ENCODE data around the gene ARHGAP44. TPM values are rescaled to one million over a fixed set of nuclear protein-coding genes. Genes with fewer than 3 reads are reported as not detected.

The ARHGAP44 gene
- total RNA-seq, 4 donors from 2014 or later: 11.2 to 19.7 (median 14.9) TPM

DNA sequence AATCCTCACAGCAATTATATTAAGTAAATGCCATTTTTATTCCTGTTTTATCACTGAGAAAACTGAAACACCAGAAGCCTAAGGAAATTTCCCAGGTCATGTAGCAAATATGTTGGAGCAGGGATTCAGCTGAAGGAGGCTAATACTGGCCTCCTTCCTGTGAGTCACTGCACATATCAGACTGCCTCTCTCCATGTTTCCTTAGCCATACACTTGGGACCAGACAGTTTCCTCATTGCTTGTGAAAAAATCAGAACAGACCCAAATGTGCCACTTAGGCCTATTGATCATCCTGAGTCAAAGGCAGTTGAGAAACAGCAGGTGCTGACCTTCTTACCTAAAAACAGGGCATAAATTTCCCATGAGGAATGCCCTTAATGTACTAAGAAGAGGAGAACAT, 247.5 kb downstream of the ARHGAP44 start:
- DNase-seq: no peak
- Histone ChIP-seq H3K4me1 (no peaks in the 10 kb centered on the region), H3K27ac (no peak overlapping the region), H3K27me3 (no peaks in the 10 kb centered on the region), H3K36me3 (no peaks in the 10 kb centered on the region), H3K9me3 (peaks cover 0 to 2% (median 0%) of the 10 kb centered on the region in 4 donors), H3K4me3 (no peak overlapping the region)
- no peak for TF ChIP-seq POLR2A (IDR thresholded peaks at IDR 0.05)
- TF ChIP-seq, protein P1, sequence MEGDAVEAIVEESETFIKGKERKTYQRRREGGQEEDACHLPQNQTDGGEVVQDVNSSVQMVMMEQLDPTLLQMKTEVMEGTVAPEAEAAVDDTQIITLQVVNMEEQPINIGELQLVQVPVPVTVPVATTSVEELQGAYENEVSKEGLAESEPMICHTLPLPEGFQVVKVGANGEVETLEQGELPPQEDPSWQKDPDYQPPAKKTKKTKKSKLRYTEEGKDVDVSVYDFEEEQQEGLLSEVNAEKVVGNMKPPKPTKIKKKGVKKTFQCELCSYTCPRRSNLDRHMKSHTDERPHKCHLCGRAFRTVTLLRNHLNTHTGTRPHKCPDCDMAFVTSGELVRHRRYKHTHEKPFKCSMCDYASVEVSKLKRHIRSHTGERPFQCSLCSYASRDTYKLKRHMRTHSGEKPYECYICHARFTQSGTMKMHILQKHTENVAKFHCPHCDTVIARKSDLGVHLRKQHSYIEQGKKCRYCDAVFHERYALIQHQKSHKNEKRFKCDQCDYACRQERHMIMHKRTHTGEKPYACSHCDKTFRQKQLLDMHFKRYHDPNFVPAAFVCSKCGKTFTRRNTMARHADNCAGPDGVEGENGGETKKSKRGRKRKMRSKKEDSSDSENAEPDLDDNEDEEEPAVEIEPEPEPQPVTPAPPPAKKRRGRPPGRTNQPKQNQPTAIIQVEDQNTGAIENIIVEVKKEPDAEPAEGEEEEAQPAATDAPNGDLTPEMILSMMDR (IDR thresholded peaks at IDR 0.05): no peak

DNA sequence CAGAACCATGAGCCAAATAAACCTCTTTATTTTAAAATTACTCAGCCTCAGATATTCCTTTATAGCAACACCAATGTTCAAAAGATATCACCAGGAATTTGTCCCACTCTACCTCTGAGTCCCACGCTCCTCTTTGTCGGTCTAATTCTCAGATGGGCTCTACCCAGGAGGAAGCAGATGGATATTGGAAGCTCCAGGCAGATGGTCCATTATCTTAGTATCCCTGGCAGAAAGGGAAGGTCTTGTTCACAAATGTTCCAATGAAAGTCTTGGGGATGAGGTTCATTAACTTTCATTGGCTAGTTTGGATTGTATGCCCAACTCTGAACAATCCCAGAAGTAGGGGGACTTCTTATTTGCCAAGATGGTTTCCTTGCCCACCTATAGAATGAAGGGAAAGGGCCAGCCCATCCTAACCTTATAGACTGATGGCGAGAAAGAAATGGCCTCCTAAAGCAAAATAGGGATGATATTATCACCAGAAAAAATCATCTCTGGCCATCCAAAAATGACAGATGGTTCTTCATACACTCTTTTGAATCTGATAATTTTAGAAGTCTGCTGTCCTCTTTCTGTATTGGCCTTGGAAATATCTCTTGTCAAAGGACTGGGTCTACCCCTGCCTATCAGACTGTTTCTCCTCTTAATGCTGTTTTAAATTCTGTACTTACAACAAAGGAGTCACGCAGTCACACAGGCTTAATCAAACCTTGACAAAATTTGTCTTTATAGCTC, 249.8 kb downstream of the ARHGAP44 start:
- no peak for DNase-seq

More for the DNA sequence above, 249.8 kb downstream of the ARHGAP44 start:
- H3K4me1 ChIP-seq: no peaks in the 10 kb centered on the region
- no peaks in the 10 kb centered on the region for H3K27me3 ChIP-seq
- no peak overlapping the region for H3K27ac ChIP-seq
- no peak overlapping the region for H3K4me3 ChIP-seq
- H3K9me3 ChIP-seq: peaks cover 0 to 2% (median 0%) of the 10 kb centered on the region in 4 donors
- no peaks in the 10 kb centered on the region for H3K36me3 ChIP-seq
- TF ChIP-seq POLR2A (IDR thresholded peaks at IDR 0.05): no peak
- TF ChIP-seq, protein P1 (IDR thresholded peaks at IDR 0.05): no peak

Small RNA genes lying within 50 kb of the gene (small RNA-seq; reads per million reads assigned to genes)
- gene MIR1269B: 0 reads per million in 2 donors

Other genes with a start within 250 kb of the ARHGAP44 start
- 1 to 10 TPM; 1.2 to 5.2 (median 3.4) TPM for gene MYOCD, start 123.6 kb upstream of the ARHGAP44 start, total RNA-seq
- gene ELAC2, start 228.5 kb downstream of the ARHGAP44 start, total RNA-seq: 100 to 1,000 TPM in 1 of 4 donors, 10 to 100 TPM in 3; 57.1 to 235 (median 93.7) TPM